Stimulated activated CD4-positive, alpha-beta T cell treated with anti-CD3 and anti-CD28 coated beads, Interleukin-4, amount 100 ng/mL, for 4 hours (primary cell): ENCODE measurements around the gene ACTL6B.
"Not testable (repeated sequence)": the region's sequence is repeated elsewhere in the genome, so short reads cannot be mapped to it uniquely, and the experiment has no call there.

ENCODE experiments used
- DNase-seq, 2 experiments: peaks; one replicate each; pipeline ENCODE4 v3.0.0-alpha.2; 2020

Gene ACTL6B

DNA sequence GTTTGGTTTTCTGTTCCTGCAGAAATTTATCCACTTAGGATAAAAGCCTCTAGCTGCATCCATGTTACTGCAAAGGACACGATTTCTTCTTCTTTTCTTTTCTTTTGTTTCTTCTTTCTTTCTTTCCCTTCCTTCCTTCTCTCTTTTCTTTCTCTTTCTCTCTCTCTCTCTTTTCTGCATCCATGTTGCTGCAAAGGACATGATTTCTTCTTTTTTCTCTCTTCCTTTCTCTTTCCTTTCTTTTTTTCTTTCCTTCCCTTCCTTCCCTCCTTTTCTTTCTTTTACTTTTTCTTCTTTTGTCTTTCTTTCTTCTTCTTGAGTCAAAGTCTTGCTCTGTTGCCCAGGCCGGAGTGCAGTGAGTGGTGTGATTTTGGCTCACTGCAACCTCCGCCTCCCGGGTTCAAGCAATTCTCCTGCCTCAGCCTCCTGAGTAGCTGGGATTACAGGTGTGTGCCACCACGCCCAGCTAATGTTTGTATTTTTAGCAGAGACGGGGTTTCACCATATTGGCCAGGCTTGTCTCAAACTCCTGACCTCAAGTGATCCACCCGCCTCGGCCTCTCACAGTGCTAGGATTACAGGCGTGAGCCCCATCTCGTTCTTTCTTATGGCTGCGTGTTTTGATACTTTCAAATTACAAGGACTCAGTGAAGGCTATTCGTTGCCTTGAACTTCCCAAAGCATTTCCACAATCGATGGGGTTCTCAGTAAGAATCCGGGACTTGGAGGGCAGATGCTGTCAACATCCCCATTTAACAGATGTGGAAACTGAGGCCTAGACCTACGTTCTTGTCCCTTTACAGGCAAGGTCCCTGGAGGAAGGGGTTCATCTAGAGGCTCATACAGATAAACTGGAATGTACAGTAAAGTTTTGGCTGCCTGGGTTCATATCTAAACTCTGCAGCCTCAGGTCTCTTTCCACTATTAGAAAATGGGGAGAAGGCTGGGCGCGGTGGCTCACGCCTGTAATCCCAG lies 15.4 kb upstream of the ACTL6B start:
- DNase-seq: no peak

DNA sequence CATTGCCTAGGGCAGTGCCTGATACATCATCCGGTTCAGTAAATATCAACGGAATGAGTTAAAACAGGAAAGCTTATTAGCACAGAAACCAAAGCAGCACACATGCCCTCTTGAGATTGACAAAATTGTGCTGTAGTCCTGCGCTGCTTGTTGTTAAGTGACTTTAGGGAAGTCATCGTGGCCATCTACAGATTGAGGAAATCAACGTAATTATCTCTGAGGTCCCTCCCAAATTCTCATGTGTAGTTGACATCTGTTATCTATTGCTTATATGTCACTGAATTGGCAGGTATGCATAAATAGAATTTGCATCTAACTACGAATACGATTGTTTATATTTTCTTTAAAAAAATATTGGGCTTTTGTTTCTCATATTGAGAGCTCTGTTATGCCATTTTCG lies 13.8 kb upstream of the ACTL6B start:
- DNase-seq: no peak

DNA sequence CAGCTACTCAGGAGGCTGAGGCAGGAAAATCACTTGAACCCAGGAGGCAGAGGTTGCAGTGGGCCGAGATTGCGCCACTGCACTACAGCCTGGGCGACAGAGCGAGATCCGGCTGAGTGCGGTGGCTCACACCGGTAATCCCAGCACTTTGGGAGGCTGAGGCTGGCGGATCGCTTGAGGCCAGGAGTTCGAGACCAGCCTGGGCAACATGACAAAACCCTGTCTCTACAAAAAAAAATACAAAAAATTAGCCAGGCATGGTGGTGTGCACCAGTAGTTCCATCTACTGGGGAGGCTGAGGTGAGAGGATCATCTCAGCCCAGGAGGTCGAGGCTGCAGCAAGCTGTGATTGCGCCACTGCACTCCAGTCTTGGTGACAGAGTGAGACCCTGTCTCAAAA lies 12.9 kb upstream of the ACTL6B start:
- DNase-seq: not testable (repeated sequence)

DNA sequence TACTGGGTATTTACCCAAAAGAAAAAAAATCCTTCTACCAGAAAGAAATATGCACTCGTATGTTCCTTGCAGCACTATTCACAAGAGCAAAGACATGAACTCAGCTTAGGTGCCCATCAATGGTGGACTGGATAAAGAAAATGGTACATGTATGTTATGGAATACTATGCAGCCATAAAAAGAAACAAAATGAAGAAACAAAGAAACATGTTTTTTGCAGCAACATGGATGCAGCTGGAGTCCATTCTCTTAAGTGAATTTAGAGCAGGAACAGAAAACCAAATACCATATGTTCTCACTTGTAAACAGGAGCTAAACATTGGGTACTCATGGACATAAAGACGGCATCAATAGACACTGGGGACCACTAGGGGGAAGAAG lies 11.8 kb upstream of the ACTL6B start:
- DNase-seq: no peak

DNA sequence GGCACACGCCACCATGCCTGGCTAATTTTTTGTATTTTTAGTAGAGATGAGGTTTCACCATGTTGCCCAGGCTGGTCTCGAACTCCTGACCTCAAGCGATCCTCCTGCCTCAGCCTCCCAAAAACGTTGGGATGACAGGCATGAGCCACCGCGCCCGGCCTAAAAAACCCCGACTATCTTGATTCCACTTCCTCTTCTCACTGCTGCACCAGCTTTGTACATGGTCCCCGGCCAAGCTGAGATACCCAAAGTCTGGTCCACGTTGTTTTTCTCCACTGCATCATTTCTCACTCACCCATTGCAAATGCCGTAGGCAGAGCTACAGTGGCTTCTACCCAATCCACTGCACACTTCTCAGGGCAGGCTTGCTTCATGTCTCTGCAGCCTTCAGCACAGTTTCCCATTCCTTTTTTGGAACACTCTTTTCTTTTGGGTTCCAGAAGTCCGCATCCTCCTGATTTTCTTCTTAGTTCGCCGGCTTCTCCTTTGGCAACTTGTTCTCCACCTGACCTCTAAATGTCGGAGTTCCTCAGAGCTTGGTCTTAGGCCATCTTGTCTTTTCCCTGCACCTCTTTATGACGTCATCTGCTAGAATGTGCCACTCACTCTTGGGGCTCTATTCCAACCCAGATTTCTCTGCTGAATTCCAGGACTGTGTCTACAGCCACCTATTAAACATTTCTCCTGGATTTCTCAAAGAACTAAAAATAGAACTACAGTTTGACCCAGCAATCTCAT lies 11.3 kb upstream of the ACTL6B start:
- DNase-seq: no peak

DNA sequence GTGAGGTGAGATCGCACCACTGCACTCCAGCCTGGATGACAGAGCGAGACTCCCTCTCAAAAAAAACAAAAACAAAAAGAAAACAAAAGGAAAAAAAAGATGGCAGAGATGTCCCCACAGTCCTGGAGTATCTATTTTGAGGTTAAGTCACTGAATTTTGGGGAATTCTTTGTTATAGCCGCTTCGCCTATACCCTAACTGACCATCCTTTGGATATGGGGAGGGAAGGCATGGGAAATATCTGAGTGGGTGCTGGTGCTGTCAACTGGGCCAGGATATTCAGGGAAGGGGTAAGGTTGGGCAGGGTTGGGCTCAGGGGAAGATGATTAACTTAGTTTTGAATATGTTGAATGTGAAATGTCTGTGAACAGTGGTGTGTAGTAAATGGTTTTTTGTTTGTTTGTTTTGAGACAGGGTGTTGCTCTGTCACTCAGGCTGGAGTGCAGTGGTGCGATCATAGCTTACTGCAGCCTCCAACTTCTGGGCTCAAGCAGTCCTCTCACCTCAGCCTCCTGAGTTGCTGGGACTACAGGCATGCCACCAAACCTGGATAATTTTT lies 9.0 kb upstream of the ACTL6B start:
- DNase-seq: no peak

DNA sequence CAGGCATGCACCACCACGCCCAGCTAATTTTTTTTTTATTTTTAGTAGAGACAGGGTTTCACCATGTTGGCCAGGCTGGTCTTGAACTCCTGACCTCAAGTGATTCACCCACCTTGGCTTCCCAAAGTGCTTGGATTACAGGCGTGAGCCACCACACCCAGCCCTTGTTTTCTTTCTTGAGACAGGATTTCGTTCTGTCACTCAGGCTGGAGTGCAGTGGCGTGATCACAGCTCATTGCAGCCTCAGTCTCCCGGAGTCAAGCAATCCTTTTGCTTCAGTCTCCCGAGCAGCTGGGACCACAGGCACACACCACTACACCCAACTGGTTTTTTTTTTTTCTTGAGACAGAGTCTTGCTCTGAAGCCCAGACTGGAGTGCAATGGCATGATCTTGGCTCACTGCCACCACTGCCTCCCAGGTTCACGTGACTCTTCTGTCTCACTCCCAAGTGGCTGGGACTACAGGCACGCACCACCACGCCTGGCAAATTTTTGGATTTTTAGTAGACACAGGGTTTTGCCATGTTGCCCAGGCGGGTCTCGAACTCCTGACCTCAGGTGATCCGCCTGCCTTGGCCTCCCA lies 6.0 kb upstream of the ACTL6B start:
- not testable (repeated sequence) for DNase-seq

DNA sequence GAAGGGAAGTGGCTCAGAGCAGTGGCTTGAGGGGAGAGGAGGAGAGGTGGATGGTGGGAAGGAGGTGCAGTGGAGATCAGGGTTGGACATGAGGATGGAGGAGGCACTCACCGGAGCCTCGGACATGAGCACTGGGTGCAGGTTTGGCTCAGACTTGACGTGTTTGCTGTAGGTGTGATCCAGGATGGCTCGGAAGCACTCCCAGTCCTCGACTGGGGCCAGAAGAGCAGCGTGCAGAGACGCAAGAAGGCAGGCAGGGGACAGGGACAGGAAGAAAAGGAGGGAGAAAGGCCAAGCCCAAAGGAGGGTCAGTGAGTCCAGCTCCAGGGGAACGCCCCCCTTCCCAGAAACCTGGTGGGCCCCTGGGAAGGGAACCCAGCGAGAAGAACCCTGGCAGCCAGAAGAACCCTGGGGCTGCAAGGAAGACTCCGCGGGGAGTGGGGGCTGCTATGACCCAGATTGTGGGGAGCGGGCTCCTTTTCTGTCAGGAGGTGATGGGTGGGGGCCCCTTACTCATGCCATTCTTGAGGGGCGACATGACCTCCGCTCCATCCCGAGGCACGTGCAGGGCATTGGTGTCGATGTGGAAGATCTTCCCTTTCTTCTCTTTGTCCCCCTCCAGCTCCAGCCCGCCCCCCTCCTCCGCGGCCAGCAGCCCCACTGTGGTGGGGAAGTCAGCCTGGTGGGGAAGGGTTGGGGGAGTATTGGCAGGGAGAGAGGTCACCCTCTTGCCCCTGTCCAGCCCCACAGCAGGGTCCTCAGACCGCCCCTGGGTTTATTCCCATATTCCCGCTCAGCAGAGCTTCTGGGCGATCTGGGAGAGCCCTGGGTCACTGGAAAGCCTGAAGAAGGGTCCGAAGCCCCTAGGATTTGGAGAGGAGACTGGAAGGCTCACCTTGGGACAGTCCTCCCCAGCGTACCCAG lies 1.1 kb downstream of the ACTL6B start:
- no peak for DNase-seq

DNA sequence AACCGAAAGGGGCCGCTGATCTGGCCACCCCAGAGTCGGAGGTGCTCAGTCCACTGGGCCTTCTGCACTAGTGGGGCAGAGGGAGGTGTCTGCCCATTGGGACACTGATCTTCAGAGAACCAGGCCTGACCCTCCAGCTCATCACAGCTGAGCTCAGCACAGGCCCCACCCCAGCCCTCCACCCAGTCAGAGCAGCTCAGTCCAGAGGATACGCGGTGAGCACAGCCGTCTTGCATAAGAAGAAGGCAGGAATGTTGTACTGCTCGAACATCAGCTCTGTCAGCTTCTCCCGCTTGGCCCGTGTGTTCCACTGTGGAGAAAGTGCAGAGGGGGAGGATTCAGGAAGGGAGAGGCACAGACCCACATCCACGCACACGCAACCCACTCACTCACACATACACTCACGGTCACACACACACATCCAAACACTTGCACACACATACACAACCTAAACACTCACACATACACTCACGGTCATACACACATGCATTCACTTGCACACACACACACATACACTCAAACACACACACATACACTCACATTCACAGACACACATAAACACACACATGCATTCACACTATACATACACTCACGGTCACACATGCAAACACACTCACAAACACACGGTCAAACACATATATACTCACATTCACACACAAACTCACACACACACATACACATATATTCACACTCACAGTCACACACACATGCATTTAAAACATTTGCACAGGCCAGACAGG lies 6.3 kb downstream of the ACTL6B start:
- no peak for DNase-seq

DNA sequence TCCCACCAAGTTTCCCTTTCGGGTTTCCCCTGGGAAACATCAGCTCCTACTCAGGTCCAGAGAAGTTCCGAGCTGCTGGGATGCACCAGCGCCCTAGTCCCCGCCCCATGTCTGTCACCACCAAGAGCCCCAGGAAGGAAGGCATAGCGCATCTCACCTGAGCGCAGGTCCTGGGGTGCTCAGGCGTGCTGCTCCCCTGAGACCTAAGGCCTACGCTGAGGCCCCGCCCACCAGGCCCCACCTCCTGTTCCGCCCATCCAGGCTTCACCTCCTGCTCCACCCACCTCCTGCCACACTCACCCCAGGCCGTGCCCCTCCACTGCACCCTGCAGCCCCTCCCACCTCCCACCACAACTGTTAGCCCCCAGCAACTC lies 13.7 kb downstream of the ACTL6B start:
- DNase-seq: peak in 1 of 2 experiments; percentile 18

DNA sequence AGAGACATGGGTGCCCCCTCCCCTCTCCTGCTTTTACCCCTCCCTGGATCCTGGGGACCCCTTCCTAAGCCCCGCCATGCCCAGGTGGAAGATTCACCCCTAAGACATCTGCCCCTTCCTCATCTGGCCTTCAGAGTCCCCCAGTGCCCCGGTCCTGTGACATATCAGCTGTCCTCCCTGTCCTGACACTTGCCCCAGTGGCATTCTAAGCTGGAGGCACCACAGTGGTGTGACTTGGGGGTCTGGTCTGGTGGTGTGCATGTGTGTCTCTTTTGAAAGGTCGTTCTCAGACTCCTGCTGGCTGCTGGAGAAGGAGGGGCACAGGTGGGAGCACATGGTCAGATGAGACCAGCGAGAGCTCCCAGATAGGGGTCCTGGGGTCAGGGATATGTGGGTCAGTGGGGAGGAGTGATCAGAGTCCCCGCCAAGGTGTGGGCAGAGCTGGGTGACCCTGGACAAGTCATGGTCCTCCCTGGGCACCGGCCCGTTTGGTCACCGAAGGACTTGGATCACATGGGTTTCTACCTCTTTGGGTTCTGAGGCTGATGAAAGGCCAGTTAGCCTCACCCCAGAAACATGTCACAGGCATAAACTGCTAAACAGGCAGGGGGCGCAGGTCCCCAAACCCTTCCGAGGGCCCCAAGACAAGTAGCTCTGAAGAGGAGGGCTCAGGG lies 14.3 kb downstream of the ACTL6B start:
- no peak for DNase-seq

DNA sequence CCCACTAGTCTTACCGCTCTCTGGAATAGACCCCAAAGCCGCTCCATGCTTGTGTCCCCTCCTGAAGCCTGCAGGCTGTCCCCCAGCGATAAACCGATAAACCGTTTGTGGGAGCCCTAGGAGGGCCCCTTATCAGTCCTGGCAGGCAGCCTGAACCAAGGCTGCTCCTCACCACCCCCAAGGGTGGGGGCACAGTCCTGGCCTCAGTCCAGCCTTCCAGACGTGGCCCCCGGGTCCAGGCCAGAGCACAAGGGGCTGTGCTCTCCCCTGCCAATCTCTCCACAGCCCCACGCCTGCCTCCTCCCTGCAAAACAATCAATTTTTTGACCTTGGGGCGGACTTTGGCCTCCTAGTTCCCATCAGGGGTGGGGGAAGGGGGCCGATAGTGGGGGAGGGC lies 14.8 kb downstream of the ACTL6B start, which contains the start of gene TFR2:
TSS of gene TFR2 (minus strand) at position 90 of the 397 bp plus-strand sequence. CDS start at position 47, 43 bp downstream.
- no peak for DNase-seq

DNA sequence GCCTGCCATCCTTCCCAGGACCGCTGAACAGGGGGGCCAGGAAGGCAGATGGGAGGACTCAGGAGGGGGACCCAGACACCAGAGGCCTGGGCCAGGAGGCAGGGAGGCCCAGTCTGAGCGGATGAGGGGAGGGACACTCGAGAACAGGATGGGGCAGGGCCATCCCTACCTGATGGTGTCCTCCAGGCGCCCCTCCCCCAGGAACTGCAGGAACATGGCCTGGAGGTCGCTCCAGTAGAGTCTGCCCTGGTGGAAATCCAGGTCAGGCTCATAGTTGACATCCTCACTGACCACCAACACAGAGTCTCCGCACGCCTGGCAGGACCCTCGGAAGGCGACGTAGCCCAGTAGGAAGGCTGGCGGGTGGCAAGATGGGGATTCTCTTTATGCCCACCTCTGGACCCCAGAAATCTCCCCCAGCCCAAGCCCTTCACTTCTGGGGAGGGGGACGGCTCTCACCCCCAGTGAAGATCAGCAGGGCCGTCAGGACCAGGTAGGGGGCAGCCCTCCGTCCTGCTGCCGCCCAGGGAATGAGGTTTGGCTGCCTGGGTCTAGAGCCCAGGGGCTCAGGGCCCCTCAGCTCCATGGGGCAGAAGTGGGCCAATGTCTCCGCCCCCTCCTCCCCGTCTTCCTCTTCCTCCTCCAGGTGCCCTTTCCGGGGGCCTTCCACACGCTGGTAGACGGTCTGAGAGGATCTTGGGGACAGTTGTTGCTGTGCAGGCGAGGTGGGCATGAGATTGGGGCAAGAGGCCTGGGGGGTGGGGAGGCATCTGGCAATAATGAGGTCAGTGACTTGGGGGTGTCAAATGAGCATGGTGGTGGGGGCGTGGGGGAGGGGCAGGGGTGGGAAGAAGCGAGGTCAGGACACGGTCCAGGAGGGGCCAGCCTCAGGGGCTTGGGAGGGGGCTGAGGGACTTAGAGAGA lies 15.5 kb downstream of the ACTL6B start:
- DNase-seq: no peak

DNA sequence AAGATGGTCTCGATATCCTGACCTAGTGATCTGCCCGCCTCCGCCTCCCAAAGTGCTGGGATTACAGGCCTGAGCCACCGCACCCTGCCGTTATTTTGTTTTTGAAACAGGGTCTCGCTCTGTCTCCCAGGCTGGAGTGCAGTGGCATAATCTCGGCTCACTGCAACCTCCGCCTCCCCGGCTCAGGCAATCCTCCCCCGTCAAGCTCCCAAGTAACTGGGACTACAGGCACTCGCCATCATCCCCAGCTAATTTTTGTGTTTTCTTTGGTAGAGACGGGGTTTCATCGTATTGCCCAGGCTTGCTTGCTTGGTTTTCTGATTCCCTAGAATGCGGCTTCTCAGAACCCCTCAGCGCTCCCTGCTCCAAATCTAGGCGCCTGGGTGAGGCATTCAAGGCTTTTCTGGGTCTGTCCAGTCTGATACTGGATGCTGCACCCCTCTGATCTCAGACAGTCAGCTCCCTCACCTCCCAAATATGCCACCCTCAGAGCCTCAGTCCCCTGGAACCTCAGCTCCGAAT lies 16.2 kb downstream of the ACTL6B start:
- DNase-seq: no peak

DNA sequence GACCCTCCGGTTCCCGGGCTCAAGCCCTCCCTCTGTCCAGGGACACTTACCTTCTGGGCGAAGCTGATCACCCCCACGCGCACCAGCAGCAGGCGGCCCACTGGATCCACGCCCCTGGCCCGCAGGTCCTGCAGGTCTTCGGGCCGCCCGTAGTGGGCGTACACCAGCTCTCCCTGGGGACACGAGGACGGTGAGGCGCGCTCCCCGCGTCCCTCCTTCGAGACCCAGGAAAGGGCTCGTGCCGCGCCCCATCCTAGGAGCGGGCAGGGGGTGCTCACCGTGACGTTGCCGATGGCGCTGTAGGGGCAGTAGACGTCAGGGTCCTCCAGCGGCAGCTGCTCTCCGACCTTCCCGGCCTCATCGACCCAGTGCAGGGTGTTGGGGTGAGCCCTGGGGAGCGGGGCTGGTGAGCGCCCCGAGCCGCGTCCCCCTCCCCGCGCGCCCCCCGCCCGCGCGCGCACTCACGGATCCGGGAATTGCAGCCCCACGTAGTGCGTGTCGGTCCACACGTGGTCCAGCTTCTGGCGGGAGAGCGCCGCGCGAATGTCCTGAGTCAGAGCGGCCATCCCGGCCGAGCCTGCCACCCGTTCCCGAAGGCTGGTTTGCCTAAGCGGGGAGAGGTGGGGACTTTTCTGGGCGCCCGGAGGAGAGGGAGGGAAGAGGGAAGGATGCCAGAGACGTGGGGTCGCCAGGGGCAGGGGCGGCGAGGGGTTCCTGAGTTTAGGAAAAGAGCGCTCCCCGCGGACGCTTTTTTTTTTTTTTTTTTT lies 23.1 kb downstream of the ACTL6B start:
- peak; percentile 49 to 62 for DNase-seq

DNA sequence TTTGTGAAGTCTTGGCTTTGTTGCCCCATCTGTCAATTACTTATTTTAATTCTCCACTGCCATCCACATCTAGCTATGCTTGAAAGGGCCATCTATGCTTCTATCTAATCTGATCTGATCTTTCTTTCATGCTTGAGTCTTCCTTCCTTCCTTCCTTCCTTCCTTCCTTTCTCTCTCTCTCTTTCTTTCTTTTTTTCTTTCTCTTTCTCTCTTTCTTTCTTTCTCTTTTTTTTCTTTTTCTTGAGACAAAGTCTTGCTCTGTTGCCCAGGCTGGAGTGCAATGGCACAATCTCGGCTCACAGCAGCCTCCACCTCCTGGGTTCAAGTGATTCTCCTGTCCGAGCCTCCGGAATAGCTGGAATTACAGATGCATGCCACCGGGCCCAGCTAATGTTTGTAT lies 26.2 kb downstream of the ACTL6B start:
- no peak for DNase-seq

DNA sequence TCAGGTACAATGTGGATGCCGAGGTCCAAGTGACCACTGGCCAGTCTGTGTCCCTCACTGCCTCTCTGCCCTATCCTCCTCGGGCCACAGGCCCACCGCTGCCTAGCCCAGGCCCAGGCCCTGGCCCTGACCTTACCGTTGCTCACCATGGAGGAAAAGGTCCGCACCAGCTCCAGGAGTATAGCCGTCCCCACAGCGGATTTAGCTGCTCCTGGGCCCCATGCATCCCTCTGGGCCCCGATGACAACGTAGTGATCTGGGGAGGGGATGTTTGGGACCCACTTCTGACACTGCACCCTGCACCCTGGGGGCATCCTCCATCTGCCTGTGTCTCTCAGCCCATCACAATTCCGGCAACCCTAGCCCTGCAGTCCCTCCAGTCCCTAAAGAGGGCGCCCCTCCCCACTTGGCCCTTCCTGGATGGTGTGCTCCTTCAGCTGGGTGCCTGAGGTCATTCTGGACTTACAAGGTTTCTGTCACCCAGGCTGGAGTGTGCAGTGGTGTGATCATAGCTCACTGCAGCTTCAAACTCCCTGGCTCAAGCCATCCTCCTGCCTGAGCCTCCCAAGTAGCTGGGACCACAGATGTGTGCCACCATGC lies 27.0 kb downstream of the ACTL6B start:
- DNase-seq: no peak

DNA sequence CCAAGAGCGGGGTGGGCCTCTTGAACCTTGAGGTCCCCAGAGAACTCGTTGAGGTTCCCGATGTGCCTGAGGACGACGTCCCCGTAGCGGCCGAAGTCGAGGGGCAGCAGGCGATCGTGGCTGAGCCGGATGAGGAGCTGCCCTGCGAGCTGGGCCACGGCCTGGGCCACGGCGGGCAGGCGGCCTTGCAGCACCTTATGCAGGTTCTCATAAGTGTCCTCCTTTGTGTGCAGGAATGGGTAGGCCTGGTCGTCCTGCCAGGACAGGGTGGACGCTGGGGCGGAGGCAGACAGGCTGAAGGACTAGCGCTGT lies 29.1 kb downstream of the ACTL6B start:
- no peak for DNase-seq
